Caco-2 (cell line): ENCODE results near the gene C9orf72. TPM values are rescaled to one million over a fixed set of nuclear protein-coding genes. Genes with fewer than 3 reads are reported as not detected.

Experiments used
- BruUV-seq: library from RNA; stranded (reverse); fragments of 400-500 nt; replicated peaks from 2 replicates; lab custom pipeline; 2021; lab: Mats Ljungman, UMichigan
- CTCF ChIA-PET: fragments of 300-600 bp; sonication (Branson Sonifier 250); formaldehyde crosslinking; loops from one replicate; lab custom pipeline; 2022; ENCODE audit warnings: antibody characterized with exemption; lab: Charles Lee
- POLR2A ChIA-PET: fragments of 300-600 bp; sonication (Branson Sonifier 250); formaldehyde crosslinking; loops from one replicate; lab custom pipeline; 2022; ENCODE audit warnings: antibody characterized with exemption; lab: Charles Lee
- DNase-seq, 2 experiments: peaks; one replicate each; pipeline versions ENCODE4 v3.0.0 to v3.0.0-alpha.2; 2020 to 2022
- H3K27me3 ChIP-seq: replicated peaks from 2 replicates; pipeline ENCODE4 v1.6.0; 2011; ENCODE audit warnings: low read length; ENCODE audit not compliant: control insufficient read depth, insufficient read depth
- H3K36me3 ChIP-seq: 2 replicates; pipeline ENCODE4 v1.5.1; 2011; ENCODE audit warnings: low read length; ENCODE audit not compliant: control insufficient read depth, insufficient read depth
- H3K4me1 ChIP-seq: fragments of 250-450 bp; sonication (Bioruptor Pico); 2 replicates; pipeline ENCODE4 v1.5.1; 2020; ENCODE audit warnings: mild to moderate bottlenecking
- H3K4me3 ChIP-seq: 2 replicates; pipeline ENCODE4 v1.5.1; 2011; ENCODE audit warnings: low read depth, mild to moderate bottlenecking, control low read depth, low read length
- H3K9me3 ChIP-seq: fragments of 250-450 bp; sonication (Bioruptor Pico); 2 replicates; pipeline ENCODE4 v1.5.1; 2020; ENCODE audit warnings: mild to moderate bottlenecking, moderate library complexity
- H3K27ac Mint-ChIP-seq: one replicate; pipeline ENCODE4 v1.8.0; 2022; ENCODE audit warnings: mixed read lengths; ENCODE audit not compliant: unreplicated experiment
- H3K27me3 Mint-ChIP-seq: one replicate; pipeline ENCODE4 v1.8.0; 2022; ENCODE audit warnings: mixed read lengths; ENCODE audit not compliant: insufficient read depth, unreplicated experiment
- H3K36me3 Mint-ChIP-seq: one replicate; pipeline ENCODE4 v1.8.0; 2022; ENCODE audit warnings: mild to moderate bottlenecking, mixed read lengths; ENCODE audit not compliant: insufficient read depth, unreplicated experiment
- H3K4me1 Mint-ChIP-seq: one replicate; pipeline ENCODE4 v1.8.0; 2022; ENCODE audit warnings: low read depth, mixed read lengths; ENCODE audit not compliant: unreplicated experiment
- H3K4me3 Mint-ChIP-seq: one replicate; pipeline ENCODE4 v1.8.0; 2022; ENCODE audit warnings: mild to moderate bottlenecking, moderate library complexity, mixed read lengths; ENCODE audit not compliant: unreplicated experiment
- H3K9me3 Mint-ChIP-seq: one replicate; pipeline ENCODE4 v1.8.0; 2022; ENCODE audit warnings: mixed read lengths; ENCODE audit not compliant: unreplicated experiment
- intact Hi-C: fragments of 100-400 bp; cut with micrococcal nuclease; formaldehyde crosslinking; loops from one replicate; pipeline ENCODE4 v1.10.0; 2022; ENCODE audit not compliant: unreplicated experiment
- total RNA-seq: library from RNA; stranded (reverse); gene quantifications from 2 replicates; pipeline ENCODE4 v1.2.3, GENCODE V29; 2022
- TF ChIP-seq, protein P1 (sequence below), 2 experiments: fragments of 200-600 bp in 1 of 2; IDR thresholded peaks; 1 replicate in 1 of 2; 2 replicates in 1 of 2; pipeline versions ENCODE4 v1.5.1 to v1.8.0; 2011 to 2022; ENCODE audit warnings: antibody characterized with exemption in 1 of 2, control low read depth in 1 of 2, inconsistent platforms in 1 of 2, low read depth in 1 of 2, low read length in 1 of 2, mild to moderate bottlenecking in 1 of 2, moderate library complexity in 1 of 2; ENCODE audit not compliant: insufficient read depth in 1 of 2, severe bottlenecking in 1 of 2, unreplicated experiment in 1 of 2

The C9orf72 gene
- total RNA-seq, 1 experiment from 2014 or later: 3.6 TPM

GRCh38 chr9:27581826-27582225 lies 8.5 kb upstream of the C9orf72 start:
- Histone ChIP-seq H3K36me3 (no peaks in the 10 kb centered on the region), H3K4me1 (no peaks in the 10 kb centered on the region), H3K4me3 (no peak overlapping the region), H3K27me3 (no peaks in the 10 kb centered on the region), H3K9me3 (no peaks in the 10 kb centered on the region)
- ChIA-PET CTCF (no interaction called here), POLR2A (no interaction called here)
- Mint-ChIP-seq H3K9me3 (peaks cover 9% of the 10 kb centered on the region), H3K27me3 (no peaks in the 10 kb centered on the region), H3K4me1 (no peaks in the 10 kb centered on the region), H3K36me3 (no peaks in the 10 kb centered on the region), H3K27ac (no peak overlapping the region), H3K4me3 (no peak overlapping the region)
- TF ChIP-seq, protein P1, sequence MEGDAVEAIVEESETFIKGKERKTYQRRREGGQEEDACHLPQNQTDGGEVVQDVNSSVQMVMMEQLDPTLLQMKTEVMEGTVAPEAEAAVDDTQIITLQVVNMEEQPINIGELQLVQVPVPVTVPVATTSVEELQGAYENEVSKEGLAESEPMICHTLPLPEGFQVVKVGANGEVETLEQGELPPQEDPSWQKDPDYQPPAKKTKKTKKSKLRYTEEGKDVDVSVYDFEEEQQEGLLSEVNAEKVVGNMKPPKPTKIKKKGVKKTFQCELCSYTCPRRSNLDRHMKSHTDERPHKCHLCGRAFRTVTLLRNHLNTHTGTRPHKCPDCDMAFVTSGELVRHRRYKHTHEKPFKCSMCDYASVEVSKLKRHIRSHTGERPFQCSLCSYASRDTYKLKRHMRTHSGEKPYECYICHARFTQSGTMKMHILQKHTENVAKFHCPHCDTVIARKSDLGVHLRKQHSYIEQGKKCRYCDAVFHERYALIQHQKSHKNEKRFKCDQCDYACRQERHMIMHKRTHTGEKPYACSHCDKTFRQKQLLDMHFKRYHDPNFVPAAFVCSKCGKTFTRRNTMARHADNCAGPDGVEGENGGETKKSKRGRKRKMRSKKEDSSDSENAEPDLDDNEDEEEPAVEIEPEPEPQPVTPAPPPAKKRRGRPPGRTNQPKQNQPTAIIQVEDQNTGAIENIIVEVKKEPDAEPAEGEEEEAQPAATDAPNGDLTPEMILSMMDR (IDR thresholded peaks at IDR 0.05; ENCODE audit: insufficient read depth in 1 of 2, low read depth in 1 of 2, low read length in 1 of 2, severe bottlenecking in 1 of 2, unreplicated experiment in 1 of 2): no peak
- no peak for DNase-seq
- no TSS peak for BruUV-seq
- intact Hi-C loops: no loop called here

- POLR2A ChIA-PET: no interaction called here
- no peaks in the 10 kb centered on the region for H3K27me3 Mint-ChIP-seq
- peak overlapping the region; percentile 97 for H3K27ac Mint-ChIP-seq
- Histone ChIP-seq H3K36me3 (no peaks in the 10 kb centered on the region), H3K4me1 (no peaks in the 10 kb centered on the region), H3K4me3 (peak overlapping the region; percentile 45), H3K9me3 (no peaks in the 10 kb centered on the region), H3K27me3 (no peaks in the 10 kb centered on the region)
- H3K4me3 Mint-ChIP-seq: peak overlapping the region; percentile 92
- peak; percentile 82 to 92 for DNase-seq
- TSS peak; percentile 99 for BruUV-seq
- intact Hi-C loops: no loop called here
- peaks cover 11% of the 10 kb centered on the region for H3K36me3 Mint-ChIP-seq
- CTCF ChIA-PET: no interaction called here
- TF ChIP-seq, protein P1 (IDR thresholded peaks at IDR 0.05; ENCODE audit: insufficient read depth in 1 of 2, low read depth in 1 of 2, low read length in 1 of 2, severe bottlenecking in 1 of 2, unreplicated experiment in 1 of 2): no peak
- H3K9me3 Mint-ChIP-seq: peaks cover 9% of the 10 kb centered on the region
- no peaks in the 10 kb centered on the region for H3K4me1 Mint-ChIP-seq
These were observed 631 bp upstream of the C9orf72 start for GRCh38 chr9:27573634-27574590.

GRCh38 chr9:27572566-27572917 lies 739 bp downstream of the C9orf72 start:
- ChIA-PET CTCF (no interaction called here), POLR2A (no interaction called here)
- peaks cover 11% of the 10 kb centered on the region for H3K36me3 Mint-ChIP-seq
- no peaks in the 10 kb centered on the region for H3K4me1 Mint-ChIP-seq
- no peaks in the 10 kb centered on the region for H3K27me3 Mint-ChIP-seq
- Histone ChIP-seq H3K27me3 (no peaks in the 10 kb centered on the region), H3K4me3 (peak overlapping the region; percentile 45), H3K9me3 (no peaks in the 10 kb centered on the region), H3K4me1 (no peaks in the 10 kb centered on the region), H3K36me3 (no peaks in the 10 kb centered on the region)
- TSS peak; percentile 50 for BruUV-seq
- intact Hi-C loops: no loop called here
- H3K9me3 Mint-ChIP-seq: no peaks in the 10 kb centered on the region
- DNase-seq: no peak
- H3K27ac Mint-ChIP-seq: no peak overlapping the region
- peak overlapping the region; percentile 92 for H3K4me3 Mint-ChIP-seq
- TF ChIP-seq, protein P1 (IDR thresholded peaks at IDR 0.05; ENCODE audit: insufficient read depth in 1 of 2, low read depth in 1 of 2, low read length in 1 of 2, severe bottlenecking in 1 of 2, unreplicated experiment in 1 of 2): no peak
